GM18498 (cell line): ENCODE results near the gene C16orf90.

ENCODE experiments used
- ATAC-seq: cut with Tn5 transposase; IDR thresholded peaks from one replicate; pipeline ENCODE4 v1.9.1; 2021; ENCODE audit warnings: mild to moderate bottlenecking, moderate library complexity; ENCODE audit not compliant: unreplicated experiment

C16orf90 gene

GRCh38 chr16:3467921-3468320 lies 27.4 kb downstream of the C16orf90 start:
- ATAC-seq = no peak

DNA sequence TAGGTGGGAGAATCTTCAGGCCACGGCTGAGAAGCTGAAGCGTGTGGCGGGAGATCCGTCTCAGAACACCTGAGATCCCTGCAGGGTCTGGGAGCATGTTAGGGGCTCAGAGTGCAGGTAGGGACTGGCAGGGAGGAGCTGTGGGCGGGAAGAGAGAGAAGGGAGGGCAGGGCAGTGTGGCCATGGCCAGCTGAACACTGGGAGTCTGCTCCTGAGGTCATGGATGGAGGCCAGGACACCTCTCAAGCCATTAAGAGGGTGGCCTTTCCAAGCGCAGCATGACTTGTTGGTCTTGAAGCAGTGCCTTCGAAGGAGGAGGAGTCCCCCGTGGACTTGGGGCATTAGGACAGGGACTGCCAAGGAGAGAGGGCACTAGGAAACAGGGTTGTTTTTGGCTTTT lies 28.1 kb downstream of the C16orf90 start:
- ATAC-seq = no peak

- no peak for ATAC-seq
Measured at GRCh38 chr16:3465911-3466584, 29.2 kb downstream of the C16orf90 start.

DNA sequence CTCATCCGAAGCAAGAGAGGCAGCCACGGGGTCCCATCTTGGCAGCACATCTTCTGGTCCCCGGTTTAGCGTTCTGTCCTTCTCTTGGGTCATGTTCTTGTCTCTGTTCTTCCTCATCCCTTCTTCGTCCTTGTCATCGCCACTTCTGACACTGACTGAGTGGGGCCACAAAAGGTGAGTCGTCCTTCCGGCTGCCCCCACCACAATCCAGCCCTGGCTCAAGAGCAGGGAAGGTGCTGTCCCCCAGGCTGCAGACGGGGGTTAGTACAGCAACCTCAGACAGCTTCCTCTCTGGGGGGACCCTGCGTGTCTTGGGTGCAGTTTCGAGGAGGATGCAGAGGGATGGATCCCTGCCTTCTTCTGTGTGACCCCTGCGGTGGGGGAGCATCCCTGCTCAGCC lies 30.0 kb downstream of the C16orf90 start:
- ATAC-seq = no peak

DNA sequence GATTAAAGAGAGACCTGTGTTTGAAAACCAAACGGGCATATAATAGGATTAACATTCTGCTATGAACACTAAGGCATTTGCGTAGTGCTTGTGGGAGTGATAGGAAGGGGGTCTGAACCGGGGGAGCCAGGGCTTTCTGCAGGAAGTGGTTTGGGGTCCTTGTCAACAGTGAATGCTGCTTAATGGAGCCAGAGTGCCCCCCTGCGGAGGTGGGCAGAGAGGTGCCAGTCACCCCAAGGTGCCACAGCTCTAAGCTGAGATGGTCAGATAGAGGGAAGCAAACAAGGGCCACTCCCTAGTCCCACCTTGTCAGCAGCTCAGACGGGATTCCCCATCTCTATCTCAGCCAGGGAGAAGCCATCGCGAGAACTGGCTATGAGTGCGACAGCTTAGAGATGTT lies 34.1 kb downstream of the C16orf90 start:
- ATAC-seq = no peak

GRCh38 chr16:3460585-3460984 lies 34.7 kb downstream of the C16orf90 start:
- ATAC-seq = no peak

- no peak for ATAC-seq
Measured at GRCh38 chr16:3460121-3460520, 35.2 kb downstream of the C16orf90 start.

GRCh38 chr16:3459401-3460090 lies 35.7 kb downstream of the C16orf90 start:
- ATAC-seq = no peak

GRCh38 chr16:3458852-3459361 lies 36.4 kb downstream of the C16orf90 start:
- ATAC-seq = no peak

GRCh38 chr16:3458278-3458851 lies 36.9 kb downstream of the C16orf90 start:
- no peak for ATAC-seq

- ATAC-seq = peak; percentile 82
Measured at GRCh38 chr16:3457434-3458252, 37.6 kb downstream of the C16orf90 start.

DNA sequence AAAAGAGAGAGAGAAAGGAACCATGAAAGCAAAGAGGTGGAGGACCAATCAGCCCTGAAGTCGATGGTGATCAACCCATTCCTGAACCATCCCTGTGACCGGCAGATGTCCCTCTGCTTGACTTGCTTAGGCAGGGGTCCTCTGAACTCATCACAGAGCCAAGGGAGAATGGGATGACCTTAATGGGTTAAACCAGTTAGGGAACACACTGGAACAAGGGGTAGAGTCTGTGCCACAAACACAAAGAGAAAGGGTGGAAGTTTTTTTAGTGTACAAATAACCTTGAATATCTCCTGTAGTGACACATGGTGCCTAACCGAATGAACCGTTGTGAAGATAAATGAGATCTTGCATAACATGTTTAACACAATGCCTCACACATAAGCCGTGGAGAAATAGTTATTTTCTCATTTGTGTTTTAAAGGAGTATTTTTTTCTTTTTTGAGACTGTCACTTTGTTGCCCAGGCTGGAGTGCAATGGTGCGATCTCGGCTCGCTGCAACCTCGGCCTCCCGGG lies 40.6 kb downstream of the C16orf90 start:
- ATAC-seq = no peak

DNA sequence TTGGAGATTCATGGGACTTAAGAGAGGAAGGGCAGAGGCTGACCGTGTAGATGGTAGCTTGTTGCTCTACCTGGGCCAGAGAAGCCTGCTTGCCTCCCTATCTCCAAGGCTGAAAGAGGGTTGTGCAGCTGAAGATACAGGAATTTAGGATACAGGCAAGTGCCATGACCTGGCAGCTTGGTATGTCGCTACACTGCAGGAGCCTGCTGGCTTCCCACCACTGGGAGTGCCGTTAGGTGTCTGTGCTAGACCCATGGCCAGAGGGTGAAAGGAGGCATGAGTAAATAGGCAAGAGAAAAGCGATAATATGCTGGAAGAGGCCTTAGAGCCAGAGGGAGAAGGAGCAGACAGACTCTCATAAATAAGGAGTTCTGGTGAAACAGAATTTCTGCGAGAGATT lies 41.2 kb downstream of the C16orf90 start:
- ATAC-seq = no peak

DNA sequence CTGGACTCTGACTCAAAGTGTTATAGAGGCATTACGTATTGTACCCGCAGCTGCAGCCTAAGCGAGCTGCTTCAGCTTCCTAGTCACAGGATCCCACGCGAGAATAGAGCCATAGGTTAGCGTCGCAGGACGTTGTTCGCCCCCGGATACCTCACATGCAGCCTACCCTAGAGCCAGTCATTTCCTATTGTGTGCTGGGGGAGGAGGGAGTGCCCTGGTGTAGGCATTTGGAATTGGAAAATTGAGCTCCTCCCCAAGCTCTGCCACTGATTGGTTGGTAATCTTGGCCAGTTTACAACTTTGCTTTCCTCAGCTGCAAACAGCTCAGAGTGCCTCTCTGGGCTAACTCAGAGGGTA lies 51.3 kb downstream of the C16orf90 start:
- no peak for ATAC-seq
